Stimulated activated CD4-positive, alpha-beta T cell treated with anti-CD3 and anti-CD28 coated beads, TNF-alpha, amount 100 ng/mL, for 4 hours (primary cell): ENCODE data around the gene ACOT11.

Source experiments
- DNase-seq, 3 experiments: peaks; one replicate each; pipeline ENCODE4 v3.0.0-alpha.2; 2020; ENCODE audit warnings: low read depth in 3 of 3

Gene ACOT11

GRCh38 chr1:54564312-54565112, 16.5 kb downstream of the ACOT11 start:
- no peak for DNase-seq

DNA sequence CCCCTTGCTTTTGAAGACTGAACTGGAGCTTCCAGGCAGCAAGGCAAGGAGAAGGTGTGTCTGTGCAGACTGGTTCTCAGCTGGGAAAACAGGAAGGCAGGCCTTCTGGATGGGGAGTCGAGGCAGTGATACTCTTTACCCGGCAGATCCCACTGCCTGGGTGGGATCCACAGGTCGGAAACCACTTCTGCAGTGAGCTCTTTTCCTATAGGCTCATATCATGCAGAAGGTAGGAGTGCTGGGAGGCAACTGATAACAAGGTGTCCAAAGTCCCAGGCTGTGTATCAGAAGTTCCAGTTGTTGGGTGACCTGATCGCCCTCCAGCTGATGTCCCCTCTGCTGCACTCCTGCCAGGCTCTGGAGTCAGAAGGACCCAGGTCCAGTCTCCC, 17.1 kb downstream of the ACOT11 start:
- DNase-seq: no peak

GRCh38 chr1:54566438-54567141, 18.6 kb downstream of the ACOT11 start:
- no peak for DNase-seq

GRCh38 chr1:54567961-54568360, 19.9 kb downstream of the ACOT11 start:
- no peak for DNase-seq

GRCh38 chr1:54569339-54569738, 21.3 kb downstream of the ACOT11 start:
- DNase-seq: no peak

GRCh38 chr1:54570161-54570560, 22.1 kb downstream of the ACOT11 start:
- no peak for DNase-seq

- DNase-seq: no peak
Observed at GRCh38 chr1:54571326-54571725, 23.3 kb downstream of the ACOT11 start.

DNA sequence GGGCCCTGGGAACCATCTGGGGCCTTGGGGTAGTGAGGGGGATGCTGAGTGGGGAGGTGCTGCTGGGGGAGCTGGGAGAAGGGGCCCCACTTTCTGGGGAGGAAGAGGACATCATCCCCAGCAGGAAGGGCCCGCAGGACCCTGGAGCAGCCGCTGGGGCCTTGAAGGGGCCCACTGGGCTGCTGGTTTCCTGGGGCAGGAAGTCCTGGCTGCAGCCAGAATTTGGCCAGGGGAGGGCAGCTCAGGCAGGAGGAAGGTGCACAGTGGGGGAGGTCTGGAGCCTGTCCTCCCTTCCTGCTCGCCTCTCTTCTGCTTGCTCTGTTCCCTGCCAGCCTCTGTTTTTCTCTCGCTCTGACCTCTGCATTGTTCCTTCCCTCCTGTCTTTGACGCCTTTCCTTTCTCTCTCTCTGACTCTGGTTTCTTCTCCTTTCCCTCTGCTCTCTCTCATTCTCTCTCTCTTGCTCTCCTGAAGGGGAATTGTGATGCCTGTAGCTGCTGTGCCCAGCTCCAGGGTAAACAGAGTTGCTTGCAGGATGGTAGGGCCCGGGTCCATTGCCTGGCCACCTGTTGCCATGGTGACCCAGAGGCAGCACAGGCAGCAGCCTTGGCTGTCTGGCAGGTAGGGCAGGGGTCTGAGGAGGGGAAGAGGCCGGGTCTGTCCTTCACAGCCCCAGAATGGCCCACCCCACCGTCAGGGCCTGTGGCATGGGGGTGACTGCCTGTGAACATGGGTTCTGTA, 23.9 kb downstream of the ACOT11 start:
- DNase-seq: no peak

DNA sequence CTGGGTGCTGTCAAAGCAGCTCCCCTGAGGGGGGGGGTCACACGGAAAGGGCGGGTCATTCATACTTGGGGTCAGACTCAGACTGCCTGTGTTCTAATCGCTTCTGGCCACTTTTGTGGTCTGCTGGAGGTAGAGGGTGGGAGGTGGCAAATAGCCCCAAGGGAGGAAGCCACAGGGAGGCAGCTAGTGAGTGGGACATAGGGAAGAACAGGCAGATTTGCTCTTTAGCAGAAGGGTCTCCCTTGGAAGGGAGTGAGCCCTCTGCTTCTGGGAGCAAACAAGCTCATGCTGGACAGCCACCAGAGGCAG, 24.5 kb downstream of the ACOT11 start:
- no peak for DNase-seq

DNA sequence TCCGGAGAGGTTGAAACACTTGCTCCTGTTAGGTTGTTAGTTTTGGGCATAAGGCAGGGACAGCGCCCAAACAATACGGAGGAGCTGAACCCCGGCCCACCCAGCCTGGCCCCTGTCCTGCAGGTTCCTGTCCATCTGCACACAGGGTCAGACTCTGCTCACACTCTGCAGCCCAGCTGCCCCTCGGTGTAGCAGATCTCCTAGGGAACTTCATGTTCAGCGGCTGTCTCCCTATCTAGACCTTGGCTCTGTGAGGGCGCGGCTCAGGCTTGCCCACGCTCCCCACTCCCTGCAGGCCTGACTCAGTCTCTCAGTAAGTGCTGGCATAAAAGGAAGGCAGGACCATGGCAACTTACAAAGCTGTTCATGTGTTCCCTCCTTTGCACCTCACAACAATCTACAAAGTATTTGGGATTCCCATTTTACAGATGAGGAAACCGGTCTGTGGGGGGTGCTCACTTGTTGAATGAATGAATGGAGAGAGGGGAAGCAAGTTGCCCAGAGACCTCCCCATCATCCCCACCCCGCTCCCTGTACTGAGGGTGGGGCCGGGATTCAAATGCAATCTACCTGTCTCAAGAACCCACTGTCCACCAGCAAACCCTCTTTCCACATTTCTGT, 26.2 kb downstream of the ACOT11 start:
- no peak for DNase-seq

GRCh38 chr1:54575161-54575560, 27.1 kb downstream of the ACOT11 start:
- no peak for DNase-seq

GRCh38 chr1:54575605-54576290, 27.7 kb downstream of the ACOT11 start:
- DNase-seq: no peak

DNA sequence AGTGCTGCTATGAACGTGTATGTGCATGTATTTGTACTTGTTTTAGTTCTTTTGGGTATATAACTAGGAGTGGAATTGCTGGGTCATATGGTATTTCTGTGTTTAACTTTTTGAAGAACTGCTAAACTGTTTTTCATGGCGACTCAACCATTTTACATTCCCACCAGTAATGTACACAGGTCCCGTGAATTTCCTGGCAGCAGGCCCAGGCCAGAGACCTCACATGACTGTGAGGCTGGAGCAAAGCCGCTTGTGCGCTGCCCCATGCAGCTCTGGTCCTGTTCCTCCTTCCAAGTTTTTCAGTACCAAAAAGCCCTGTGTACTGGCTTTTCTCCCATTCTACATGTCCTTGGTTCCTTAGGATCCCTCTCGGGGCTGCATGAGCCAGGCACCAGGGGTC, 29.6 kb downstream of the ACOT11 start:
- no peak for DNase-seq

DNA sequence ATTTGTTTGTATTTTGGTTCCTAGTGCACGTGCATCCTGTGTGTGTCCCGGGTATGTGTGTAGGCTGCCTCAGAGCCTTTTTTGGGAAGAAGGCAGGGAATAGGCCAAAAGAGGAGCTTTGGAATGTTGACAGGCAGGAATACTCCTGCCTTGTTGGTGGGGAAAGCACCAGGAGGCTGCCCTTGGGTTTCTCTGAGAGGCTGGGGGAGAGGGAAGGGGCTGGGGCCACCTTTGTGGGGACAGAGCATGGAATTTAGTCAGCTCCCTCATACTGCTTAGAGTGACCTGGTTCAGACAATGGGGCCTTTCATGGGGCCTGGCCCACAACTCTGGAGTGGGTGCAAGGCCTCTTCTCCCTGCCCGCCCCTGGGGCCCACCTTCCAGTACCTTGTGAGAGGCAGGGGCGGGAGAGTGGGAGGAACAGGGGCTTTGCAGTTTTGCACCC, 31.3 kb downstream of the ACOT11 start:
- no peak for DNase-seq

DNA sequence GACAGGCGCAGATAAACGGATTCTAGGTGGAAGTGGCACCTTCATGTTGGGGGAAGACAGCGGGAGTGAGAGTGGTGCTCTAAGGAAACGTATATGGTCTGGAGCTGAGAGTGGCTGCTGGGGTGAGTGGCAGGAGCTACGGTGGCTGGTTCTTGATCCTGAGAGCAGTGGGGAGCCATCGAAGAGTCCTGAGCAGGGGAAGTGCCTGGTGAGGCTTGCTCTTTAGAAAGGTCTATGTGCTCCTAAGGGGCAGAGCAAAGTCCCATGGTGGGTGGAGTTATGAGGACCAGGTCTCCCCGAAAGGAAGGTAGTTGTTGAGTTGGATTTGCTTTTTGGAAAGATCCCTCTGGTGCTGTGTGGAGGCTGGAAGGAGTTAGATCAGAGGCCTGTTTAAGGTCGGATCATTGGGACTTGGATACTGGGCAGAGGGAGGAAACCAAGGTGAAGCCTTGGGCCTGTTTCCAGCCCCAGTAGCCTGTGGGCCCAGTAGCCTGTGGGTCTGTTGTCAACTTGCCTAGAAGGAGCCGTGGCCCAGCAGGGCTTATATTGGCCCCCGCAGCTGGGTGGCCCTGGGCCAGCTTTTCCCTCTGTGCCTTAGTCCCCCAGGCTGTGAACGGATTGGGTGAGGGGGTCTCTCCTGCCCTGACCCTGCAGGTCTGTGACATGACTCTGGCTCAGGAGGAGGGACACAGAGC, 33.0 kb downstream of the ACOT11 start:
- no peak for DNase-seq

GRCh38 chr1:54581621-54582035, 33.6 kb downstream of the ACOT11 start:
- DNase-seq: no peak

DNA sequence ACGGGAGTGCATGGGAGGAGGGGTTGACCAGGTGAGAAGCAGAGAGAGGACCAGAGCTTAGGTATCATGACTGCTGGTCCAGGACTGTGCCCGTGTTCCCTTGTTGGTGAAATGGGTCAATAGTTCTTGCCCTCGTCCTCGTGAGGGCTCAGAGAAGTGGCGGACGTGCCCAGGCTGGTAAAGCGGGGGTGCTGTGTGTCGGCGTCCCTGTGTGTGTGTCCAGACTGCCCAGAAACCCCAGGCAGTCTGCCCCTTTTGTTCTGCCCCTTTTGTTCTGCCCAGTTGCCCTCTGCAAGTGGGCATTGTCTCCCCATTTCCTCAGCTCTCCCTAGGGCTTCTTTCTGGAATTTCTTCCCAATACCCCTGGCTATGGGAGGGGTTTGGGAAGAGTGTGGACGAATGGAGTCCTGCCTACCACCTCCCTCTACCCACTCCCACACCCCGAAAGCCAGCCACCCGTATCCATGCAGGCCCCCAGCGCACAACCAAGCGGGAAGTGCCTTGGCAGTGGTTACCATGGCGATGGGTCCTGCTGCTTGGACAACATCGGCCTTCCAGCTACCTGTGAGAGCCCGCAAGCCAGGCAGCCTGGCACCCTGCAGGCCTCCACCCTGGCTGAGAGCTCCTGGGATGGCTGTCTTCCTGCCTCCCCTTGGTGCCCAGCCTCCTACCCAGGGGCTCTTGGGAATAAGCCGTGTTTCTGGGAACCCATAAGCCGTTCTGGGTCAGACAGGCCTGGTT, 34.7 kb downstream of the ACOT11 start:
- no peak for DNase-seq

DNA sequence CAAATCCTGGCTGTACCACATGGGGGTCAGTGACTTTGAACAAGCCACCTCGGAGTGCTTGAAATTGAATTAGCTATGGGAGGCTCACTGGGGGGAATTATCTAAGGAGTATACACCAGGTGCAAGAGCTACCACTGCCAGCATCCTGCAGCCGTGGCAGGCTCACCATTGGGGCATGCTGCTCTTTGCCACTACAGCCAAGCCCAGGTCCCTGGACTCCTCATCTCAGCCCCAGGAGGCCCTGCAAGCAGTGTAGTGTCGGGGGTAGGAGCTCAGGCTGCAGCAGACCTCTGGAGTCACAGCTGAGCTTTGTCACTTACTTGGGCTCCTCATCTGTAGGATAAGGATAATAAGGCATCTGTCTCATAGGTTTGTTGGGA, 35.3 kb downstream of the ACOT11 start:
- no peak for DNase-seq

GRCh38 chr1:54583871-54584270, 35.8 kb downstream of the ACOT11 start:
- no peak for DNase-seq

GRCh38 chr1:54584575-54584974, 36.5 kb downstream of the ACOT11 start:
- no peak for DNase-seq
